ENCODE measurements around the gene ASB1.

The ASB1 gene

GRCh38 chr2:238495422-238495821, 68.7 kb downstream of the ASB1 start:
- DNase-seq (ENCODE audit: low read depth) = no peak

GRCh38 chr2:238496756-238497609, 70.3 kb downstream of the ASB1 start:
- DNase-seq (ENCODE audit: low read depth) = no peak

- DNase-seq (ENCODE audit: low read depth) = no peak
Observed at GRCh38 chr2:238497610-238498005, 70.9 kb downstream of the ASB1 start.

GRCh38 chr2:238498188-238498587, 71.5 kb downstream of the ASB1 start:
- DNase-seq (ENCODE audit: low read depth) = no peak

- no peak for DNase-seq (ENCODE audit: low read depth)
Observed at GRCh38 chr2:238498691-238499295, 72.1 kb downstream of the ASB1 start.

GRCh38 chr2:238499731-238500580, 73.2 kb downstream of the ASB1 start:
- no peak for DNase-seq (ENCODE audit: low read depth)

- no peak for DNase-seq (ENCODE audit: low read depth)
Observed at GRCh38 chr2:238501311-238501710, 74.6 kb downstream of the ASB1 start.
